Measurements from ENCODE around the gene SLCO2B1.

The SLCO2B1 gene

DNA sequence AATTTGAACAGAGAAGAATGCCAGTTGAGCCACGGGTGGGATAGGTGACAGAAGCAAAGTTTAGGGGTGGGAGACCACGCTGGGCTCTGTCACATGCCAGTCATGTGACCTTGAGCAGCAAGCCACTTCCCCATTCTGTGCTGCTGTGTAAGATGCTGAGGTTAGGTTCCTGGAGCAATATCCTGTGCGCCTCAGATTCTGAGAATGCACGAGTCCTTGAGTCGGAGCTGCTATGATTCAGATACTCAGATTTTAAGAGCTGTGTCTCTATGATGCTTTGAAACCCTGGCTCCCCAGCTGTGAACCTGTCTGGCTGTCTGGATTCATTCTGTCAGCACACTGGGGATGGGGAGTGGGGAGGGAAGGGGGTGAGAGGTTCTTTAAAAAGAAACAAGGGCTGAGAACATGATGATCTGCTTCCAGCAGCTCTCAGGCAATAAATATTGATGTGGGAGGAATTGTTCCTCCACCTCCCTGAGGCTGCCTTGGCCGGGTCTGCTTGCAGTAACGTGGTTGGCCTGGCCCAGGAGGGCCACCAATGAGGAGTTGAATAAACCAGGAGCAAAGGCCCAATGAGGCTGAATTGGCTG, 24.0 kb downstream of the SLCO2B1 start:
- Histone ChIP-seq H3K4me1 (ENCODE audit: control insufficient read depth, insufficient read depth, low read length, poor library complexity, severe bottlenecking) (peaks cover 11% of the 10 kb centered on the region), H3K4me3 (ENCODE audit: insufficient read depth, low read depth, low read length, poor library complexity, severe bottlenecking) (no peak overlapping the region), H3K27me3 (replicated peaks; ENCODE audit: control insufficient read depth, insufficient read depth, low read length, poor library complexity, severe bottlenecking) (no peaks in the 10 kb centered on the region), H3K36me3 (ENCODE audit: control insufficient read depth, insufficient read depth, low read length) (no peaks in the 10 kb centered on the region), H3K9me3 (ENCODE audit: control insufficient read depth, low read length) (no peaks in the 10 kb centered on the region), H3K27ac (ENCODE audit: insufficient read depth, low read length, poor library complexity, severe bottlenecking) (no peak overlapping the region)
- DNase-seq = no peak

DNA sequence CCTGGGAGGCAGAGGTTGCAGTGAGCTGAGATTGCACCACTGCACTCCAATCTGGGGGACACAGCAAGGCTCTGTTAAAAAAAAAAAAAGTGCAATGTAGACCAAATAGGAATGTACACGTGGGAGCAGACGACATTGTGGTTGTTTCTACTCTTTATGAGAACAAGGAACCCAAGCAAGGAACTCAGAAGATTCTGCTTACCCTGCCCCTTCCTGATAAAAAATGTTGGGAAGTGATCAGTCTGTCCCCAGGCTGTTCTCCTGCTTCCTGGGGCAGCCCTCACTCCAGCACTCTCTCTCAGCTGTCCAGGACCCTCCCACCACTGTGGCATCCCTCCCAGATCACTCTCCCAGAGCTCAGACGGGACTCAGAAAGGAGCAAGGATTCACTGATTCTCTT, 31.8 kb downstream of the SLCO2B1 start:
- Histone ChIP-seq H3K4me3 (ENCODE audit: insufficient read depth, low read depth, low read length, poor library complexity, severe bottlenecking) (no peak overlapping the region), H3K27ac (ENCODE audit: insufficient read depth, low read length, poor library complexity, severe bottlenecking) (no peak overlapping the region), H3K4me1 (ENCODE audit: control insufficient read depth, insufficient read depth, low read length, poor library complexity, severe bottlenecking) (no peaks in the 10 kb centered on the region), H3K9me3 (ENCODE audit: control insufficient read depth, low read length) (no peaks in the 10 kb centered on the region), H3K27me3 (replicated peaks; ENCODE audit: control insufficient read depth, insufficient read depth, low read length, poor library complexity, severe bottlenecking) (no peaks in the 10 kb centered on the region), H3K36me3 (ENCODE audit: control insufficient read depth, insufficient read depth, low read length) (no peaks in the 10 kb centered on the region)
- DNase-seq = no peak

DNA sequence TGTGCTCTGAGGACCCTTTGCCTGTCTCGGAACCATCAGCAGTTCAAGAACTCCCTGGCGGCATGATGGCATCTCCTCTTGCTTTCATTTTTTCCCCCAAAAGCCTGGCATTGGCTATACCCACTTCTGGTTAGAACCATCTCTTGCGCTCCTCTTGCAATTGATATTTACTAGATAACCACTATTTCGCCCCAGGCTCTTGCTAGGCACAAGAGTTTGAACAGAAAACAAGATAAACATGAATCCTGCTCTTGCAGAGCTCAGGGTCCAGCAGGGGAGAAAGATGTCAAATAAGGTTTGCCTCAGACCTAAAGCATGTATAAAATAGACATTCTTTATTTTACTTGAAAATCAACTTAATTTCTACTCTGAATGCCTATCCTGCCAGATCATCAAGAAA, 33.1 kb downstream of the SLCO2B1 start:
- no peak overlapping the region for H3K4me3 ChIP-seq (ENCODE audit: insufficient read depth, low read depth, low read length, poor library complexity, severe bottlenecking)
- H3K4me1 ChIP-seq (ENCODE audit: control insufficient read depth, insufficient read depth, low read length, poor library complexity, severe bottlenecking) = no peaks in the 10 kb centered on the region
- DNase-seq = no peak
- no peak overlapping the region for H3K27ac ChIP-seq (ENCODE audit: insufficient read depth, low read length, poor library complexity, severe bottlenecking)
- no peaks in the 10 kb centered on the region for H3K36me3 ChIP-seq (ENCODE audit: control insufficient read depth, insufficient read depth, low read length)
- H3K27me3 ChIP-seq (replicated peaks; ENCODE audit: control insufficient read depth, insufficient read depth, low read length, poor library complexity, severe bottlenecking) = no peaks in the 10 kb centered on the region
- no peaks in the 10 kb centered on the region for H3K9me3 ChIP-seq (ENCODE audit: control insufficient read depth, low read length)

DNA sequence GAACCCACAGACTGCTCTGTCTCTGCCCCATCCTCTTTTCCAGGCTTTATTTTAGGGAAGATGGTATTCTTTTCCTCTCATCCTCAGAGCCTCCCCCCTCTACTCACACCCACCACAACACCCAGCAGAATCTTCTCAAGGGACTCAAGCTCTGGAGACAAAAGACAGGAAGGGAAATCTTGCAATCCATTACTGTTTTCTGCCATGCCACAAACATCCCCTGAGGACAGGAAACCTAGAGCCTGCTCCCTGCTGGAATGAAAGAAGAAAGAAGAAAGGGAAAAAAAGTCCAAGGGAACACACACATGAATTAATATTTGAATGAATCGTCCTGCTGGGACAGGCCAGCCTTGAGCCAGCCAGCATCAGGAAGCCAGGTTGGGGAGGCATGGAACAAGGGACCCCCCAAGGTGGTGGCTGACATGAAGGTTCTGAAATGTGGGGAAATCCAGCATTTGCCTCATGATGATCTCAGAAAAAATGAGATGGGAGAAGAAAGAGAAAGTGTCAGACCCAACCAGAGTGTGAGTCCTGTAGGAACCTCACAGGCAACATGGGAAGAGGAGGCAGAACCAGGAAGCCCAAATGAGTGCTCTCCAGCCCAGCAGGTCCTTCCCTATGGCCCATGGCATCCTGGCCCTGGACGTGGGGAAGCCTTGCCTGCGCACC, 34.0 kb downstream of the SLCO2B1 start:
- no peak overlapping the region for H3K27ac ChIP-seq (ENCODE audit: insufficient read depth, low read length, poor library complexity, severe bottlenecking)
- no peak for DNase-seq
- H3K9me3 ChIP-seq (ENCODE audit: control insufficient read depth, low read length) = no peaks in the 10 kb centered on the region
- H3K4me1 ChIP-seq (ENCODE audit: control insufficient read depth, insufficient read depth, low read length, poor library complexity, severe bottlenecking) = no peaks in the 10 kb centered on the region
- no peak overlapping the region for H3K4me3 ChIP-seq (ENCODE audit: insufficient read depth, low read depth, low read length, poor library complexity, severe bottlenecking)
- H3K36me3 ChIP-seq (ENCODE audit: control insufficient read depth, insufficient read depth, low read length) = no peaks in the 10 kb centered on the region
- H3K27me3 ChIP-seq (replicated peaks; ENCODE audit: control insufficient read depth, insufficient read depth, low read length, poor library complexity, severe bottlenecking) = no peaks in the 10 kb centered on the region

DNA sequence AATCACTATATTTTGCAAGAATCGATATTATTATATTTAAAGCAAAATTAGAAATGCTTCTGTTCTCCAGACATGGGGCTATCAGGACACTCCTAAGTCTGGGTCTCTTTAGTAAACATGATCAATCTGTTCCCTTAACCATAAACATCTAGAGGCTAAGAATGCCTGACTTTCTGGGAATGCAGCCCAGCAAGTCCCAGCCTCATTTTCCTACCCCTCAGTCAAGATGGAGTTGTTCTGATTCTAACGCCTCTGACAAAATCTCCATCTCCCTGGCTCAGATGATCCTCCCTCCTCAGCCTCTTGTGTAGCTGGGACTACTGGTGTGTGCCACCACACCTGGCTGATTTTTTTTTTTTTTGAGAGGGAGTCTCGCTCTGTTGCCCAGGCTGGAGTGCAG, 35.0 kb downstream of the SLCO2B1 start:
- Histone ChIP-seq H3K27me3 (replicated peaks; ENCODE audit: control insufficient read depth, insufficient read depth, low read length, poor library complexity, severe bottlenecking) (no peaks in the 10 kb centered on the region), H3K9me3 (ENCODE audit: control insufficient read depth, low read length) (no peaks in the 10 kb centered on the region), H3K27ac (ENCODE audit: insufficient read depth, low read length, poor library complexity, severe bottlenecking) (no peak overlapping the region), H3K36me3 (ENCODE audit: control insufficient read depth, insufficient read depth, low read length) (no peaks in the 10 kb centered on the region), H3K4me3 (ENCODE audit: insufficient read depth, low read depth, low read length, poor library complexity, severe bottlenecking) (no peak overlapping the region), H3K4me1 (ENCODE audit: control insufficient read depth, insufficient read depth, low read length, poor library complexity, severe bottlenecking) (no peaks in the 10 kb centered on the region)
- DNase-seq = no peak

DNA sequence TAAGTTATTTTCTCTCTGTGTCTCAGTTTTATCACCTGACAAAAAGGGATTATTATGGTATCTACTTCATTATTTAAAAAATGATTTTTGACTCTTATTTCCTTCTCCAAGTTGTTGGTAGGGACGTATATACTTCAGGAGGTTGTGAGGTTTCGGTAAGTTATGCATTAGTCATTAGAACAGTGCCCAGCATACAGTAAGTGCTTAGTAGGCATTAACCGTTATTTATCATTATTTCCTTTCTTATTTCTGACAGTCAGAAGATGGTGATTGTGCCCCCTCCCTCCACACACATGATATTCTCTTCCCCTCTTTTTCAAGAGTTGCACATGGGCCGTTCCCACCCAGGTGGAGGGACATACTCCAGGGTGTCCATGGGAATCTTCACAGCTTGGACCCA, 36.1 kb downstream of the SLCO2B1 start:
- Histone ChIP-seq H3K9me3 (ENCODE audit: control insufficient read depth, low read length) (no peaks in the 10 kb centered on the region), H3K4me3 (ENCODE audit: insufficient read depth, low read depth, low read length, poor library complexity, severe bottlenecking) (no peak overlapping the region), H3K4me1 (ENCODE audit: control insufficient read depth, insufficient read depth, low read length, poor library complexity, severe bottlenecking) (no peaks in the 10 kb centered on the region), H3K36me3 (ENCODE audit: control insufficient read depth, insufficient read depth, low read length) (no peaks in the 10 kb centered on the region), H3K27ac (ENCODE audit: insufficient read depth, low read length, poor library complexity, severe bottlenecking) (no peak overlapping the region), H3K27me3 (replicated peaks; ENCODE audit: control insufficient read depth, insufficient read depth, low read length, poor library complexity, severe bottlenecking) (no peaks in the 10 kb centered on the region)
- no peak for DNase-seq

DNA sequence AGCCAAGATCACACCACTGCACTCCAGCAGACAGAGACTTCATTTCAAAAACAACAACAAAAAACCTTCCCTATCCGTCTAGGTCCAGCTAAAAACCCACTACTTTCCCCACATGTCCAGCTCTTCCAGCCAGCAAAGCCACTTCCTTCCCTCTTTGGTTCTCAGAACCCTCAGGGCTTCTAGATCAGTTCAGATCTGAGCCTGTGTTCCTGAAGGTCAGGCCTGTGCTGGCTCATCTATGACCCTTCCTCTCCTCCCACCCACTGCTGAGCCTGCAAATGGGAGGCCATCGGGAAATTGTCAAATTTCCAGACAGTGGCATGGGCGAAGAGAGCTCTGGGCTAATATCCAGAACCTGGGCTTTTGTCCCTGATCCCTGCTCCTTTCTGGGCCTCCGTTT, 37.8 kb downstream of the SLCO2B1 start:
- Histone ChIP-seq H3K4me1 (ENCODE audit: control insufficient read depth, insufficient read depth, low read length, poor library complexity, severe bottlenecking) (no peaks in the 10 kb centered on the region), H3K27ac (ENCODE audit: insufficient read depth, low read length, poor library complexity, severe bottlenecking) (no peak overlapping the region), H3K36me3 (ENCODE audit: control insufficient read depth, insufficient read depth, low read length) (no peaks in the 10 kb centered on the region), H3K27me3 (replicated peaks; ENCODE audit: control insufficient read depth, insufficient read depth, low read length, poor library complexity, severe bottlenecking) (no peaks in the 10 kb centered on the region), H3K9me3 (ENCODE audit: control insufficient read depth, low read length) (no peaks in the 10 kb centered on the region), H3K4me3 (ENCODE audit: insufficient read depth, low read depth, low read length, poor library complexity, severe bottlenecking) (no peak overlapping the region)
- no peak for DNase-seq

DNA sequence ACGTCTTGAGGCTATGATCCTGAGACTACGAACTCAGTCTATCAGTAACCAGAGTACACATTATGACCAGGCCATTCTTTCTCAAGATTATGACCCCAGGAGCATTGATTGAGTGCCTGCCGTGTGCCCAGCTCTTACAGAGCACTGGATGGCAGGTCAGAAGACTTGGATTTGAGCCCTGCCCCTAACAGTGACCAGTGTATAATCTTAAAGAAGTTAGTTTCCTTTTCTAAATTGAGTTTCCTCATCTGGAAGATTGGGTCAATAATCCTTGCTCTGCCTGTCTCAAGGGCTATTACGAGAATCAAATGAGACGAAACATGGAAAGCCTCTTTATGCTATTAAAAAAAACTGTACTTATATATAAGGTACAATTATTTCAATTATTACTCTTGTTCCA, 38.2 kb downstream of the SLCO2B1 start:
- Histone ChIP-seq H3K36me3 (ENCODE audit: control insufficient read depth, insufficient read depth, low read length) (no peaks in the 10 kb centered on the region), H3K4me3 (ENCODE audit: insufficient read depth, low read depth, low read length, poor library complexity, severe bottlenecking) (no peak overlapping the region), H3K4me1 (ENCODE audit: control insufficient read depth, insufficient read depth, low read length, poor library complexity, severe bottlenecking) (no peaks in the 10 kb centered on the region), H3K27ac (ENCODE audit: insufficient read depth, low read length, poor library complexity, severe bottlenecking) (no peak overlapping the region), H3K9me3 (ENCODE audit: control insufficient read depth, low read length) (no peaks in the 10 kb centered on the region), H3K27me3 (replicated peaks; ENCODE audit: control insufficient read depth, insufficient read depth, low read length, poor library complexity, severe bottlenecking) (no peaks in the 10 kb centered on the region)
- DNase-seq = no peak

DNA sequence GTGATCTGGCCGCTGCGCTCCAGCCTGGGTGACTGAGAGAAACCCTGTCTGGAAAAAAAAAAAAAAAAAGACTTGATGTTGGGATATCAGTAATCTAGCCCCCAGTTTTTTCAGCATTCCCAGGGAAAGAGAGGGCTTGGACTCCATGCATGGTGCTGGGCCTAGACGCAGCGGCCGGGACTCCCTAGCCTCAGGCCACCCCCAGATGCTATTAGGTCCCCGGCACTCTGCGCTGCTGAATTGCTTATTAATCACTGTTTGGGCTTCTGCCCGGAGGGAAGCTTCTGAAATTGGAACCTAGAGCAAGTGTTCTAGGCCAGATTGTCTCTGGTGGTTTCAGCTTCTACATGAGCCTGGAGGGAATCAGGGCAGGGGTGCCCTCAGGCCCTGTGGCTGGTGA, 39.0 kb downstream of the SLCO2B1 start:
- no peaks in the 10 kb centered on the region for H3K9me3 ChIP-seq (ENCODE audit: control insufficient read depth, low read length)
- no peak overlapping the region for H3K4me3 ChIP-seq (ENCODE audit: insufficient read depth, low read depth, low read length, poor library complexity, severe bottlenecking)
- H3K4me1 ChIP-seq (ENCODE audit: control insufficient read depth, insufficient read depth, low read length, poor library complexity, severe bottlenecking) = no peaks in the 10 kb centered on the region
- no peak for DNase-seq
- no peaks in the 10 kb centered on the region for H3K27me3 ChIP-seq (replicated peaks; ENCODE audit: control insufficient read depth, insufficient read depth, low read length, poor library complexity, severe bottlenecking)
- no peaks in the 10 kb centered on the region for H3K36me3 ChIP-seq (ENCODE audit: control insufficient read depth, insufficient read depth, low read length)
- no peak overlapping the region for H3K27ac ChIP-seq (ENCODE audit: insufficient read depth, low read length, poor library complexity, severe bottlenecking)

DNA sequence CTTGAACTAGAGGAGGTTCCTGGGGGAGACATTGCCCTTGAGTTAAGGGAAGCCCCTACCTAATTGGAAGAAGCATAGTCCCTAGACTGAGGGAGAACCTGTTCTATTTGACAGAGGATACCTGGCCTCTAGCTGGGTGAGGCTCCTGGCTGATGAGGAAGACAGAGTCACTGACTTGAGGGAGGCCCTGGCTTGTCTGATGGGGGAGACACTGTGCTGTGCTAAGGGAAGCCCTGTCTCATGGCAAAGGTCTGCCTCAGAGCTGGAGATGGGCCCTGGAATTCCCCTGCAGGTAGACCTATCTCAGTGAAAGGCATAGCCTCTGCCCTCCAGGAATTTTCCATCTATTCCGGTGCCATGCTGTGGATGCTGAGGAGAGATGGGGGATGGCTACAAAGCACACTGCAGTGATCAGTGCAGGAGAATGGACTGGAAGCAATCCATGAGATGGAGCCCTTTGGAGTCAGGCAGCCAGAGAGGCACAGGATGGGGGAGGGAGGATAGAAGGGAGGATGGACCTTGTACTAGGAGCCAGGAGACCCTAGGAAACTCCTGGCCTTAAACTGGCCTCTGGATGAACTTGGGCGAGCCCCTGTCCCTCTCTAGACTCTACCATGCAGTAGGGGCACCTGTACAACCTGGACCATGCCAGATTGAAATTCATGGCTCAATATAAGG, 39.9 kb downstream of the SLCO2B1 start:
- no peak overlapping the region for H3K27ac ChIP-seq (ENCODE audit: insufficient read depth, low read length, poor library complexity, severe bottlenecking)
- no peaks in the 10 kb centered on the region for H3K4me1 ChIP-seq (ENCODE audit: control insufficient read depth, insufficient read depth, low read length, poor library complexity, severe bottlenecking)
- no peak overlapping the region for H3K4me3 ChIP-seq (ENCODE audit: insufficient read depth, low read depth, low read length, poor library complexity, severe bottlenecking)
- no peaks in the 10 kb centered on the region for H3K9me3 ChIP-seq (ENCODE audit: control insufficient read depth, low read length)
- no peaks in the 10 kb centered on the region for H3K27me3 ChIP-seq (replicated peaks; ENCODE audit: control insufficient read depth, insufficient read depth, low read length, poor library complexity, severe bottlenecking)
- H3K36me3 ChIP-seq (ENCODE audit: control insufficient read depth, insufficient read depth, low read length) = no peaks in the 10 kb centered on the region
- no peak for DNase-seq
